OCI-LY7 (cell line): ENCODE measurements around the gene KIF26A. TPM values are rescaled to one million over a fixed set of nuclear protein-coding genes. Genes with fewer than 3 reads are reported as not detected.

Experiments used
- BruUV-seq: library from RNA; stranded (reverse); fragments of 400-500 nt; replicated peaks from 2 replicates; lab custom pipeline; 2021; lab: Mats Ljungman, UMichigan
- CTCF ChIA-PET: fragments of 300-600 bp; sonication (Branson Sonifier 250); formaldehyde crosslinking; loops from one replicate; lab custom pipeline; 2022; ENCODE audit warnings: antibody characterized with exemption; ENCODE audit not compliant: unreplicated experiment; lab: Charles Lee
- POLR2A ChIA-PET: fragments of 300-600 bp; sonication (Branson Sonifier 250); formaldehyde crosslinking; loops from one replicate; lab custom pipeline; 2022; ENCODE audit warnings: antibody characterized with exemption; lab: Charles Lee
- DNase-seq: peaks from one replicate; pipeline ENCODE4 v3.0.0-alpha.2; 2015; ENCODE audit warnings: low spot score
- H2AFZ ChIP-seq: fragments of 200-600 bp; sonication (generic), shearing (Covaris generic); 2 replicates; pipeline ENCODE4 v1.6.1; 2014; ENCODE audit warnings: mild to moderate bottlenecking, antibody characterized with exemption, low read length, moderate library complexity
- H3K27ac ChIP-seq: fragments of 200-600 bp; sonication (generic); 2 replicates; pipeline ENCODE4 v1.5.1; 2014; ENCODE audit warnings: mixed run types, low read depth, mild to moderate bottlenecking, moderate library complexity, low read length, inconsistent platforms; ENCODE audit not compliant: poor library complexity, severe bottlenecking
- H3K36me3 ChIP-seq: fragments of 200-600 bp; sonication (generic); 2 replicates; pipeline ENCODE4 v1.6.1; 2014; ENCODE audit warnings: mild to moderate bottlenecking, antibody characterized with exemption, low read length, moderate library complexity, mixed read lengths; ENCODE audit not compliant: insufficient read depth
- H3K4me1 ChIP-seq: fragments of 200-600 bp; sonication (generic); 2 replicates; pipeline ENCODE4 v1.5.1; 2014; ENCODE audit warnings: mild to moderate bottlenecking, low read length; ENCODE audit not compliant: insufficient read depth, poor library complexity, severe bottlenecking
- H3K4me2 ChIP-seq: fragments of 200-600 bp; sonication (generic); 2 replicates; pipeline ENCODE4 v1.6.1; 2014; ENCODE audit warnings: mild to moderate bottlenecking, low read length
- H3K4me3 ChIP-seq: fragments of 200-600 bp; sonication (generic); 2 replicates; pipeline ENCODE4 v1.5.1; 2014; ENCODE audit warnings: mild to moderate bottlenecking, low read depth, low read length; ENCODE audit not compliant: poor library complexity, severe bottlenecking
- H3K79me2 ChIP-seq: fragments of 200-600 bp; sonication (generic); 2 replicates; pipeline ENCODE4 v1.6.1; 2016; ENCODE audit warnings: low read depth, mild to moderate bottlenecking, low read length, moderate library complexity, mixed read lengths; ENCODE audit not compliant: insufficient read depth
- H3K9me2 ChIP-seq: fragments of 200-600 bp; sonication (generic); 2 replicates; pipeline ENCODE4 v1.6.1; 2016; ENCODE audit warnings: mild to moderate bottlenecking, low read length, mixed read lengths; ENCODE audit not compliant: insufficient read depth
- H3K9me3 ChIP-seq: fragments of 200-600 bp; sonication (generic); 2 replicates; pipeline ENCODE4 v1.6.1; 2014; ENCODE audit warnings: mild to moderate bottlenecking, mixed run types, low read length, mixed read lengths
- H4K20me1 ChIP-seq: fragments of 200-600 bp; sonication (generic); 2 replicates; pipeline ENCODE4 v1.6.1; 2014; ENCODE audit warnings: mild to moderate bottlenecking, antibody characterized with exemption, low read length, moderate library complexity, mixed read lengths; ENCODE audit not compliant: insufficient read depth
- EZH2phosphoT487 ChIP-seq: fragments of 200-600 bp; sonication (generic); IDR thresholded peaks from 2 replicates; pipeline ENCODE4 v1.6.1; 2018; ENCODE audit warnings: low read depth, borderline replicate concordance, mild to moderate bottlenecking, mixed run types, antibody characterized with exemption, low read length, moderate library complexity, mixed read lengths
- intact Hi-C: fragments of 100-400 bp; cut with micrococcal nuclease; formaldehyde crosslinking; loops from one replicate; pipeline ENCODE4 v1.10.0; 2022; ENCODE audit not compliant: unreplicated experiment
- total RNA-seq, 2 experiments: library from RNA; depleted of rRNA in 1 of 2; stranded (reverse); fragments of >200 nt in 1 of 2; shearing (Covaris generic) in 1 of 2; gene quantifications; 2 replicates each; pipeline ENCODE4 v1.2.3, GENCODE V29; 2014 to 2022
- TF ChIP-seq, protein P1 (sequence below): fragments of 200-600 bp; sonication (generic); conservative IDR thresholded peaks from 2 replicates; pipeline ENCODE4 v1.5.1; 2014; ENCODE audit warnings: mild to moderate bottlenecking, antibody characterized with exemption, low read length, moderate library complexity, mixed read lengths

Gene KIF26A
- total RNA-seq, 2 experiments from 2014 or later, result not detected

- Histone ChIP-seq H3K4me1 (no peaks in the 10 kb centered on the region), H3K9me2 (no peaks in the 10 kb centered on the region), H3K9me3 (no peaks in the 10 kb centered on the region), H3K4me2 (no peak overlapping the region), H3K4me3 (no peak overlapping the region), H4K20me1 (no peaks in the 10 kb centered on the region), H3K27ac (no peak overlapping the region), H2AFZ (no peak overlapping the region), H3K79me2 (no peaks in the 10 kb centered on the region), H3K36me3 (no peaks in the 10 kb centered on the region)
- DNase-seq, result no peak
- ChIA-PET POLR2A (no interaction called here), CTCF (no interaction called here)
- intact Hi-C loops, result no loop called here
- no peak for TF ChIP-seq EZH2phosphoT487
- TF ChIP-seq, protein P1, sequence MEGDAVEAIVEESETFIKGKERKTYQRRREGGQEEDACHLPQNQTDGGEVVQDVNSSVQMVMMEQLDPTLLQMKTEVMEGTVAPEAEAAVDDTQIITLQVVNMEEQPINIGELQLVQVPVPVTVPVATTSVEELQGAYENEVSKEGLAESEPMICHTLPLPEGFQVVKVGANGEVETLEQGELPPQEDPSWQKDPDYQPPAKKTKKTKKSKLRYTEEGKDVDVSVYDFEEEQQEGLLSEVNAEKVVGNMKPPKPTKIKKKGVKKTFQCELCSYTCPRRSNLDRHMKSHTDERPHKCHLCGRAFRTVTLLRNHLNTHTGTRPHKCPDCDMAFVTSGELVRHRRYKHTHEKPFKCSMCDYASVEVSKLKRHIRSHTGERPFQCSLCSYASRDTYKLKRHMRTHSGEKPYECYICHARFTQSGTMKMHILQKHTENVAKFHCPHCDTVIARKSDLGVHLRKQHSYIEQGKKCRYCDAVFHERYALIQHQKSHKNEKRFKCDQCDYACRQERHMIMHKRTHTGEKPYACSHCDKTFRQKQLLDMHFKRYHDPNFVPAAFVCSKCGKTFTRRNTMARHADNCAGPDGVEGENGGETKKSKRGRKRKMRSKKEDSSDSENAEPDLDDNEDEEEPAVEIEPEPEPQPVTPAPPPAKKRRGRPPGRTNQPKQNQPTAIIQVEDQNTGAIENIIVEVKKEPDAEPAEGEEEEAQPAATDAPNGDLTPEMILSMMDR, result no peak
- BruUV-seq, result no TSS peak
Observed at GRCh38 chr14:104139460-104140212, 1.2 kb downstream of the KIF26A start.

- H3K36me3 ChIP-seq, result no peaks in the 10 kb centered on the region
- no peaks in the 10 kb centered on the region for H3K9me2 ChIP-seq
- no peak for TF ChIP-seq EZH2phosphoT487
- TF ChIP-seq, protein P1, result no peak
- no peaks in the 10 kb centered on the region for H4K20me1 ChIP-seq
- no TSS peak for BruUV-seq
- H3K4me1 ChIP-seq, result no peaks in the 10 kb centered on the region
- CTCF ChIA-PET, result no interaction called here
- no peaks in the 10 kb centered on the region for H3K9me3 ChIP-seq
- H3K4me3 ChIP-seq, result no peak overlapping the region
- H2AFZ ChIP-seq, result no peak overlapping the region
- H3K4me2 ChIP-seq, result no peak overlapping the region
- no peak for DNase-seq
- POLR2A ChIA-PET, result no interaction called here
- no peak overlapping the region for H3K27ac ChIP-seq
- intact Hi-C loops, result no loop called here
- H3K79me2 ChIP-seq, result no peaks in the 10 kb centered on the region
Observed at GRCh38 chr14:104140213-104140462, 1.8 kb downstream of the KIF26A start.

- Histone ChIP-seq H4K20me1 (no peaks in the 10 kb centered on the region), H3K27ac (no peak overlapping the region), H3K4me3 (no peak overlapping the region), H3K4me1 (no peaks in the 10 kb centered on the region), H3K4me2 (no peak overlapping the region), H3K79me2 (no peaks in the 10 kb centered on the region), H2AFZ (no peak overlapping the region), H3K9me2 (no peaks in the 10 kb centered on the region), H3K36me3 (no peaks in the 10 kb centered on the region), H3K9me3 (no peaks in the 10 kb centered on the region)
- TF ChIP-seq EZH2phosphoT487, result no peak
- TF ChIP-seq, protein P1, result no peak
- DNase-seq, result no peak
- CTCF ChIA-PET, result no interaction called here
- no TSS peak for BruUV-seq
- POLR2A ChIA-PET, result no interaction called here
- intact Hi-C loops, result no loop called here
Observed at GRCh38 chr14:104140463-104141331, 2.3 kb downstream of the KIF26A start.
